ENCODE results near the gene ATG9A.
"Not testable (repeated sequence)": the region's sequence is repeated elsewhere in the genome, so short reads cannot be mapped to it uniquely, and the experiment has no call there.

ATG9A gene, protein sequence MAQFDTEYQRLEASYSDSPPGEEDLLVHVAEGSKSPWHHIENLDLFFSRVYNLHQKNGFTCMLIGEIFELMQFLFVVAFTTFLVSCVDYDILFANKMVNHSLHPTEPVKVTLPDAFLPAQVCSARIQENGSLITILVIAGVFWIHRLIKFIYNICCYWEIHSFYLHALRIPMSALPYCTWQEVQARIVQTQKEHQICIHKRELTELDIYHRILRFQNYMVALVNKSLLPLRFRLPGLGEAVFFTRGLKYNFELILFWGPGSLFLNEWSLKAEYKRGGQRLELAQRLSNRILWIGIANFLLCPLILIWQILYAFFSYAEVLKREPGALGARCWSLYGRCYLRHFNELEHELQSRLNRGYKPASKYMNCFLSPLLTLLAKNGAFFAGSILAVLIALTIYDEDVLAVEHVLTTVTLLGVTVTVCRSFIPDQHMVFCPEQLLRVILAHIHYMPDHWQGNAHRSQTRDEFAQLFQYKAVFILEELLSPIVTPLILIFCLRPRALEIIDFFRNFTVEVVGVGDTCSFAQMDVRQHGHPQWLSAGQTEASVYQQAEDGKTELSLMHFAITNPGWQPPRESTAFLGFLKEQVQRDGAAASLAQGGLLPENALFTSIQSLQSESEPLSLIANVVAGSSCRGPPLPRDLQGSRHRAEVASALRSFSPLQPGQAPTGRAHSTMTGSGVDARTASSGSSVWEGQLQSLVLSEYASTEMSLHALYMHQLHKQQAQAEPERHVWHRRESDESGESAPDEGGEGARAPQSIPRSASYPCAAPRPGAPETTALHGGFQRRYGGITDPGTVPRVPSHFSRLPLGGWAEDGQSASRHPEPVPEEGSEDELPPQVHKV

DNA sequence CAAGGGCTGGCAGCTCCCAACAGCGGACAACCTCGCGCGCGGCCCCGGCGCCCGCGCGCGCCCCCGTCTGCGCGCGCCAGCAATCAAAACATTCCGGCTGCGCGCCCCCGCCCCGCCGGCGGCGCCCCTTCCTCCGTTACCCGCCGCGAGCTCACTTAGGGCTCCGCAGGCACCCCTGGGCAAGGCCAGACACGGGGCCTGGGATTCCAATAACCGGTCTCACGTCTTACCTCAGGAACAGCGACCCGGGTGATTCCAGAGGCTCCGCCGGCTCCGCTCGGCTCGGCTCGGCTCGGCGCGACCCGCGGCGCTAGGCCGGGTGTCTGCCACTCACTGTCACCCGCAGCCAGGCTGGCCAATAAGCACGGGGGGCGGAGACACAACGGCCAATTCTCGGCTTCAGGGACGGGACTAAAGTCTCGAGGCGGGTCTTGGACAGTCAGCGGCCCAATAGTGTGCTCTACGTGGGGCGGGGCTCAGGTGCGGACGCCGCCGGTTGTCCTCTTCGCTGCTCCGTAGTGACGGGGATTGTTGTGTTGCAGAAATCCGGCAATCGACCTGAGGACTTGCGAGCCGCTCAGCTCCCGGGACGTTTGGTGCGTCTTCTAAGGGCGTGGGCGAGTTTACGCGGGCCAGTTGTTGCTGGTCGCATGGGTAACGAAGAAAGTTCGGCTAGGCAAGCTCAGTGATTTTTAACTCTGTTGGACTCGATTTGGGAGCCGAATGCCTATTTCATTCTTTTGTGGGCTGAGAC, at the start of gene ATG9A, which contains the start of gene ANKZF1:
TSS of gene ATG9A (minus strand) at position 332 of the 754 bp plus-strand sequence. CDS start 1,612 bp downstream, outside the sequence.
TSS of gene ANKZF1 (plus strand) at position 502 of the 754 bp plus-strand sequence. CDS start 452 bp downstream, outside the sequence.
- DNase-seq = peak; percentile 96

DNA sequence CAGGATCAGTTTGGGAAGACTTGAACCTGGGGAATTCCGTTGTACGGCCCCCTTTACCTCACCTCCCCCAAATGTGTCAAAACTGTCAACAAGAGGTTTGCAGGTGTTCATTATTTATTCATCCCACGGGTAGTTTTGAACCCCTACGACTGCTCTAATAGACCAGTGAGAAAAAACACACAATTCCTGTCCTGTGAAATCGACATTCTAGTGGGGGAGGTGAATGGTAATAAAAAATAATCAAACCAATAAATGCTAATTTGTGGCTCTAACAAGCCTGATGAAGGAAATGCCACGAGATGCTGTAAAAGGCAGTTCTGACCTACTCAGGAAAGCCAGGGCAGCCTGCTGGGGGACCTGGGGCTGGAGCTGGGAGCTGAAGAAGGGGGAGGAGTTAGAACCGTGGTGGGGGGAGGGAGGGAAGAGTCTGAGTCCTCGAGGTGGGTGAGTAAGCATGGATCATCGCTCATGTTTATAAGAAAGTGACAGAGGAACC, 49.3 kb upstream of the ATG9A start:
- no peak for DNase-seq

DNA sequence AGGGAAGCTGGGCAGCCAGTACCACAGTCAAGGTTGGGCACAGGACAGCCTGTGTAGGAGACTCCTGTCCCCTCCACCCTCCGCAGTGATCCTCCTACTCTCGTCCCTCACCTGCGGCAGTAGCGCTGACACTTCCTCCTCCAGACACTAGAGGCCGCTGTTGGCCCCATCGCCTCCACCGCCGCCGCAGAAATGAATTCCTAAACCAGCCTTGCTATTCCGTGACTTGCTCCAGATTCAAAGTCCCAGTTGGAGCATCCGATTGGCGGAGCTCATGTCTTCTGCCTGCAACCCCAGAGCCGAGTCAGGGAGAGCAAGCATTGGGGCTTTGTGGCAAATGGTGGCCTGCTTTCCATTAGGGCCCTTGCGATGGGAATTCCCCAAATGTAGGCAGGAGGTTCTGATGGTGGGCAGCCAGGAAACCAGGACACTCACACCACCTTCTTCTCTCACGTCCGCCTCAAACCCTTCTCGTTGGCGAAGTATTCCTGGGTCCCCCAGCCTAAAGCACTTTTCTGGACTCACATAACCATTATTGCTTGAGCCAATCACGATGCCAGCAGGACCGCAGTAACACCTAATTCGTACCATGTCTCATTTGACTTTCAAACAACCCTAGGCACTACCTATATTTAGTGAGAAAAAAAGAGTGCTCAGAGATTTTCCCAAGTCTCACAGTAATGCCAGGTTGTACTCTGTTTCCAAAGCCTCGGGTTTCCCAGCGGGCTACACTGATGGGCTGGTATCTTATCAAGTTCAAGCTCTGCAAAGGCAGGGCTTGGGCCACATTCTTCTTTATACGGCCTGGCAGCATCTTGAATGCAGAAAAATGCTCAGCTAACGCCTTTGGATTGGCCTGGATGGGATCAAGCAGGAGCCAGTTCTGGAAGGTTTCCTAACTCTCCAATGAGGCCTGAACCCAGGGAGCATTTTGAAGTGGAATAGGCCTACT, 48.5 kb upstream of the ATG9A start:
- peak; percentile 71 for DNase-seq

DNA sequence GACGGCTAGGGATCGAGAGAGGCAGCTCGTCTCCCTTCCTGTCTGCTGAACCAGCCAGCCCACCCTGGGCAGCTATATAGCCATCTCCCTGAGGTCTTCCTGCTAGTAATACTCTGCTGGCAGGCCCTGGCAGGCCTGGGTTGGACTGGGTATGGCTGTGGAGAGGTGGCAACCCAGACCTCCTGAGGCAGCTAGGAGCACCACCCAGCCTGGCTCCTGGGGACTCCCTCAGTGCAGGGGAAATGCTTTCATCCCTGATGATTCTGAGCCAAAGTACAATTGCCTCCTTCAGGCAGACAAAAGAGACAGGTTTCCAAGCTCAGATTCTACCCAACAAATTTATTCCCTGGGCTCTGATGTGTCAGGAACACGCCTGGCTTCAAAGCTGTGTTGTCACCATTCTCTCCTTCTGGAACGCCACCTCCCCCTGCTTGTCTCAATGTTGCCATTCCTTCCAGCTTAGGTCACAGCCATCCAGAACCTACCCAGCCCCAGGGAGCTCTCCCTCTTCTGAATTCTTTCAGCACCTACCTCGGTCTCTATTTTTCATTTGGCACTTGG, 45.0 kb upstream of the ATG9A start:
- DNase-seq = no peak

DNA sequence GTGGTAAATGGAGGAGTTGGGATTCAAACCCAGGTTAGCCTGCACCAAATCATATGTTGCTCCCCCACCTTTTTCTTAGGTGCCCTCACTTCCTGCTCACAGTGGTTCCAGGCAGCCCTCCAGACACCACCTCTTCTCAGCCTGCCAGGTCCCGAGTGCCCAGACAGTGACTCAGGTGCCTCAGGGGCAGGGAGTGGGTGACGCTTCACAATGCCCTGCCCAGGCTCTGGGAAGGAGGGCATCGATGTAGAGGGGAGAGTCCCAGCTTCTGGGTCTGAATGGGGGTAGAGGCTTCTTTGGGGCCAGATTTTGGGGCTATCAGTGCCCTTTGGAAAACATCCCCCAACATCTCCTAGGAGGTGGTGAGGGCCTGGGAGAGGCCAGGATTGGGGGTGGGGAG, 44.5 kb upstream of the ATG9A start:
- DNase-seq = no peak

DNA sequence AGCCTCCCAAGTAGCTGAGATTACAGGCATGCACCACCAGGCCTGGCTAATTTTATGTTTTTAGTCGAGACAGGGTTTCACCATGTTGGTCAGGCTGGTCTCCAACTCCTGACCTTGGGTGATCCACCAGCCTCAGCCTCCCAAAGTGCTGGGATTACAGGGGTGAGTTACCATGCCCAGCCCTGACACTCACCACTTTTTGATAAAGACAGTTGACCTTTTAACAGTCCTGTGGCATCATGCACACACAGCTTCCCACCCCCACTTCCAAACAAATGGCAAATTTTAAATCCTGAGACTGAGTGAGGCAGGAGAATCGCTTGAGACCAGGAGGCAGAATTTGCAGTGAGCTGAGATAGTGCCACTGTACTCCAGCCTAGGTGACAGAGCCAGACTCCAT, 43.6 kb upstream of the ATG9A start:
- no peak for DNase-seq

DNA sequence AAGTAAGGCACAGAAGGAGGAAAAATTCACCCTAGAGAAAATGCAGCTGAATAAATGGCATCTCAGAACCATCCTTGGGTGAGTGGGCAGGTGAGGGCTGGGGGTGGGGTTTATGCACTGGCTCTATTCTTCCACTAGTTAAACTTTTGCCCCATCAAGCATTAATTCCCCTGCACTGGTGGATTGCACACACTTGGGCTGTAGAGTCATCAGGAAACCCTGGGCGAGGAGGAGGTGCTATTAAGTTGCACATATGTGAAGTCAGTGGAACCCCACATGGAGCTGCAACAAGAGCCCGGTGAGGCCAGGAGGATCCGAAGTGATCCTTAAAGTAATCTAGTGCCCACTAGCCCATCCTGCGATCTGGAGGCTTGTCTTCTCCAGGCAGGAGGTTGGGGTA, 42.9 kb upstream of the ATG9A start:
- DNase-seq = no peak

DNA sequence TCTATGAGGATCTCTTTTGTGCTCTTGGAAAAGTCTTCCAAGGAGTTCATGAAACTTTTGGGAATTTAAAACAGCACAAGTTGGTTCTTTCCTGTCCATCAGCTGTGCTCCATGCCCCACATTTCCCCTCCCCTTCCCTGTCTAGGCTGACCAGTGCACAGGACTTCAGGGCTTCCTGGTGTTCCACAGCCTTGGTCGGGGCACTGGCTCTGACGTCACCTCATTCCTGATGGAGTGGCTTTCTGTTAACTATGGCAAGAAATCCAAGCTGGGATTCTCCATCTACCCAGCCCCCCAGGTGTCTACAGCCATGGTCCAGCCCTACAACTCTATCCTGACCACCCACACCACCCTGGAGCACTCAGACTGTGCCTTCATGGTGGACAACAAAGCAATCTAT, 41.6 kb upstream of the ATG9A start:
- DNase-seq = no peak

DNA sequence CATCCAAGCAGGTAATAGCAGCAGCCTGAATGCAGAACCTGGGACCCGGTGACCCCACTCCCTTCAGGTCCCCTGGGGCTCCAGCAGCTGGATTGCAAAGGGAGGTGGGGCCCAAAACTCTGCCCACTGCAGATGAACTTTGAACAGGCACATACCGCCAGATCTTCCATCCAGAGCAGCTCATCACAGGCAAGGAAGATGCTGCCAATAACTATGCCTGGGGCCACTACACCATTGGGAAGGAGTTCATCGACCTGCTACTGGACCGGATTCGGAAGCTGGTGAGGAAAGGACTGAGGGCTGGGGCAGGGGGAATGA, 40.6 kb upstream of the ATG9A start:
- no peak for DNase-seq

DNA sequence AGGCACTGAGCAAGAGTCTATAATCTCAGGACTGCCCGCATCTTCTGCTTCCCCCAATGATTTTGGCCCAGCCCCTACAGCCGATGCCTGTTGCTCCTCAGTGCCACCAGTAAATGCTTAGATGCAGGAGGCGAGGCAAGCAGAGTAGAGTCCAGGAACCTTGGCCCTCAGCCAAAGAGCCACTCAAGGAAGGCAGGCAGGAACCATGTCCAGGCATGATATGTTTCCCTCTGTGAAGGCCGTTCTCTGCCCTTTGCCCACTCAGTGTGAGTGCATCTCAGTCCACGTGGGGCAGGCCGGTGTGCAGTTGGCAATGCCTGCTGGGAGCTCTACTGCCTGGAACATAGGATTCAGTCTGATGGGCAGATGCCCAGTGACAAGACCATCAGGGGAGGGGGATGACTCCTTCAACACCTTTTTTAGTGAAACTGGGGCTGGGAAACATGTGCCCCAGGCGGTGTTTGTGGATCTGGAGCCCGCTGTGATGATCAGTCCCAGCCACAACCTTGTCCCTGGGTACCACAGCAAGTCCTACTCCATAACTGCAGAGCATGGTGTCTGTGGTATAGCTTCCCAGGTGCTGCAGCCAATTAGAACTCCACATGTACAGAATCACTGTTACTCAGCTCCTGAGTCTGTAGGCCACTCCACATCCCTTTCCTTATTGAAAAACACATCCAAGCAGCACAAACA, 40.1 kb upstream of the ATG9A start:
- no peak for DNase-seq

DNA sequence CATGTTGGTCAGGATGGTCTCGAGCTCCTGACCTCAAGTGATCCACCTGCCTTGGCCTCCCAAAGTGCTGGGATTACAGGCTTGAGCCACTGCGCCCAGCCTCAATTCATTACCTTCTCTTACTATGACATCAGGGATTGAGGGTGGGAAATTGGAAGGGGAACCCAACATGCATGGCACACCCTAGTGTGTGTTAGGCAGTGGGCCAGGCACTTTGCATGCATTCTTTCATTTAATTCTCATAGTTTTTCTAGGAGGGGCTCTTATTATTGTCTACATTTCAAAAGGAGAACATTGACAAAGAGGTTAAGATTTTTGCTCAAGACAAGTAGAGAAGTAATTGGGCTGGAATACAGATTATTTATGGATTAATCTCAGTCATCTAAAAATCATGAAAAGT, 38.9 kb upstream of the ATG9A start:
- no peak for DNase-seq

DNA sequence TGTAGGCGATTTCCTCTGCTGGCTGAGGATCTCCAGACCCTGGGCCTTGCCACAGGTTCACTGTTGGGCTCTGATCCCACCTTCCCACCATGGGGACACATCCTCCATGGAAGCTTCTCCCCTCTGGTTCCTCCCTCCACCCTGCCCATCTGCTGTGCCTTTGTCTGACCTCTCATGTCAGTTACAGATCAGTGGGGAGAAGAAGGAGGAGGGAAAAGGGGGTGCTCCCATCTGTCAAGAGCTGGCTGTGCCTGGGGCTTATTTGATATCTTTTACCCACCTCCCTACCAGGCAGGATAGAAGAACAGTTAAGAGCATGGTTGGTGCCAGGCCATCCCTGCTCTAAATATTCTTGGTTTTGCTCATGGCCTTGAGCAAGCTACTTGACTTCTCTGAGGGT, 37.5 kb upstream of the ATG9A start:
- DNase-seq = no peak

DNA sequence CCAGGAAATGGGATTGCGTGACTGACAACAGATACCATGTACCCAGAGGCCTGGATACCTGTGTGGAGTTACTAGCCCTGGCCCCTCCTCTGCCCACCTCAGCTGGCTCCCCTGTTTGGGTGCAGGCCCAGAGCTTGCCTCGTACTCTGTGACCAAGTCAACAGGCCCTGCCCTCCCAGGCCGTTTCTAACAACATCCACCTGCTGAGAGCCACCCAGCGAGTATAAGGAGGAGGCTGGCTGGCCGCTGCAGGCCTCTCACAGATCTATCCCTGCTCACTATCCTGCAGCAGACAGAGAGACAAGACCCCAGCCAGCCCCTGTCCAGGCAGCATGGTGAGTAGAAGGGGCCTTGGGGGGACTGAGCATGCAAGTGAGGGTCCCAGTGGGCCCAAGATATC, 36.8 kb upstream of the ATG9A start:
- no peak for DNase-seq

DNA sequence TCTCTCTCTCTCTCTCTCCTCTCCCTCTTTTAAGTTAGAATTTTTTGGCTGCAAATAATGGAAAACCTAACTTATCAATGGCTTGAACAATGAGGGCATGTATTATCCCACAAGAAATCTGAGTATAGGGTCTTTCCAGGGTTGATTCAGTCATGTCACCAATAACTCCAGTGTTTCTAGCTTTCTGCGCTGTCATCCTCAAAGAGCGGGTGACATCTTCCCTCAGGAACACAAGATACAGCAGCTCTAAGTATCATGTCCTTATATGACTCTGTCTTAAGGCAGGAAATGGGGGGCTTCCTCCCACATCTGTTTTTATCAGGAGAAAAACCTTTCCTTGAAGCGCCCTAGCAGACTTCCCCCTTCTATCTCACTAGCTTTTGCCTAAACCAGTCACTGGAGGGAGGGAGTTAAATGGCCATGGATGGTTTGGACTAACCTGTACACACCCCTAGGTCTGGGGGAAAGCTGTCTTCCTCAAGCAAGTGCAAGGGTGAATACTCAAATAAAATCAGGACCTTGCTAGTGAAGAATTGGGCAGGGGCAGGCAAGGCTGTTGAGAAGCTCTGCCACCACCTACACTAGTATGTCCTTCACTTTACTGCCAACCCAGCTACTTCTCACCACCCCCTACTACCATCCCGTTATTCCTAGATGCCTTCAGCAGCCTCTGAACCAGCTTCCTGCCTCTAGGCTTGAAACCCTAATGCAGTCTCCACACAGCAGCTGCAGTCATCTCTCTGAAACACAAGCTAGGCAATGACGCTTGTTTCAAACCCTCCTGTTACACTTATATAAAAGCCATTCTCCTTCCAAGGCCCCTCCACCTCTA, 31.8 kb upstream of the ATG9A start:
- no peak for DNase-seq

DNA sequence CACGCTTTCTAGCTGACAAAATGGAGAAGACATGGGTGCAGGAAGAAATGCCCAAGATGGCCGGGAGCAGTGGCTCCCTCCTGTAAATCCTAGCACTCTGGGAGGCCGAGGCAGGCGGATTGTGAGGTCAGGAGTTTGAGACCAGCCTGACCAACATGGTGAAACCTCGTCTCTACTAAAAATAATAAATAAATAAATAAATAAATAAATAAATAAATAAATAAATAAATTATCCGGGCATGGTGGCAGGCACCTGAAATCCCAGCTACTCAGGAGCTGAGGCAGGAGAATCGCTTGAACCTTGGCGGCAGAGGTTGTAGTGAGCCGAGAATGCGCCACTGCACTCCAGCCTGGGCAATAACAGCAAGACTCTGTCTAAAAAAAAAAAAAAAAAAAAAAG, 29.5 kb upstream of the ATG9A start:
- DNase-seq = not testable (repeated sequence)

DNA sequence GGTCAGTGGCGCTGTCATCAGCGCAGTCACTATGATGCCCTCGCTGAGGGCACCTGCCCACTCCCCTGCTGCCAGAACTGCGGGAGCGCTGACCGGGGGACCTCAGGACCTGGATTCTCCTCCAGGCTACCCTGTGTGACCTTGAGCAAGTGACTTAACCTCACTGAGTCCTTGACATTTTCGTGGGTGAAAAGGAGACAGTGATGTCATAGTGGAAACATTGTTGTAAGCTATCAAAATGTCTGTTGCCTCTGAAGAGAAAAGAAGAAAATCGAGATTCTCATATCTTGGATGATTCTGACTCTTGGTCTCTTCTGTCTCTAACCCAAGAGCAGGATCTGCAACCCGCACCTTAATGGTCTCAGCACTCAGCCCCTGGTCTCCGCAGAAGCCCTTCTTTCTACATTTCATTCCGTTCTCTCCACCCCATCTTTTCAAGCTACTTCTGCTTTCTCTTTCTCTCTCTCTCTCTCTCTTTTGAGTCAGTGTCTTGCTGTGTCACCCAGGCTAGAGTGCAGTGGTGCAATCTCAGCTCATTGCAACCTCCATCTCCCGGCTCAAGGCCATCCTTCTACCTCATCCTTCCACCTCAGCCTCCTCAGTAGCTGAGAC, 25.3 kb upstream of the ATG9A start:
- peak; percentile 39 for DNase-seq

DNA sequence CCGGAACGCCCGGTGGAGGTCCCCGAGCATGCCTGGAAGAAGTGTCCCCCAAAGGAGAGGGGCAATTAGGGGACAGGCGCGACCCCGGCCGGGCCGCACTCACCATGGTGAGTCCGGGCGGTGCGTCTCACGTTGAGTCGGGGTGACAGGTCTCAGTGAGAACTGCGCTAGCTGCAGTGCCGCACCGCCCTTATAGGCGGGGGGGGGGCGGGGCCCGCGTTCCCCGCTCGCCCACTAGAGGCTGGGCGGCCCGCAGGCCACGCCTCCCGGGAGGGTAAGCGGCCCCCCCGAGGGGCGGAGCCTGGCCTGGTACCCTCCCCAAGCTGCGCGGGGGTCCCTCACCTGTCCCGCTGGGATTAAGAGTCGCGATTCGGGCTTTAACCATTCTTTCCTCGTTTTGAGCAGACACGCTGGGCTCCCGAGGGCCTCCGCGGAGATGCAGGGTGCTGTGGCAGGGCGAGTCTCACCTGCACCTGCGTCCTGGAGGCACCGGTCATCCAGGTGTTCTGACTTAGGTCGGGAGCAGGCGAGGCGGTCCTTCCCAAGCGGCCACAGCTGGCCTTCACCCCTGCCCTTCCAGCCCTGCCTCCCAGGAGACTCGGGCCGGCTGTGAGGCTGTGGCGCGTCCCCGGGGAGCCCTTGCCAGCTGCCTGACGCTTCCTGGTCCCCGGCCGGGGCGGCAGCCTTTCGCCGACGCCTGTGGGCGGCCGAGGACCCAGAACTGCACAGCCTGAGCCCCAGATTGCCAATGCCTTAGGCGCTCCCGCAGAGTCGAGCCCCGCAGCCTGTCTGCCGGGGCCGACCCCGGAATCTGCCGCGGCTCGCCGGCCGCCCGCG, 24.5 kb upstream of the ATG9A start, which contains the start of gene TUBA4A:
TSS of gene TUBA4A (minus strand) at position 166 of the 837 bp plus-strand sequence. CDS start at position 106, 60 bp downstream.
- DNase-seq = peak; percentile 93
